Testis (tissue), 2 donors: ENCODE measurements around the gene USP32.

Experiments
- CTCF ChIP-seq, 3 experiments: fragments of 450-650 bp in 2 of 3; fragments of 200-600 bp in 1 of 3; sonication (generic) in 1 of 3; IDR thresholded peaks; one replicate each; pipeline ENCODE4 v1.5.1; 2016 to 2019; ENCODE audit warnings: antibody characterized with exemption in 3 of 3, mild to moderate bottlenecking in 2 of 3, moderate library complexity in 1 of 3
- POLR2A ChIP-seq: fragments of 450-650 bp; IDR thresholded peaks from one replicate; pipeline ENCODE4 v1.6.1; 2017; ENCODE audit warnings: antibody characterized with exemption, mild to moderate bottlenecking, moderate library complexity

DNA sequence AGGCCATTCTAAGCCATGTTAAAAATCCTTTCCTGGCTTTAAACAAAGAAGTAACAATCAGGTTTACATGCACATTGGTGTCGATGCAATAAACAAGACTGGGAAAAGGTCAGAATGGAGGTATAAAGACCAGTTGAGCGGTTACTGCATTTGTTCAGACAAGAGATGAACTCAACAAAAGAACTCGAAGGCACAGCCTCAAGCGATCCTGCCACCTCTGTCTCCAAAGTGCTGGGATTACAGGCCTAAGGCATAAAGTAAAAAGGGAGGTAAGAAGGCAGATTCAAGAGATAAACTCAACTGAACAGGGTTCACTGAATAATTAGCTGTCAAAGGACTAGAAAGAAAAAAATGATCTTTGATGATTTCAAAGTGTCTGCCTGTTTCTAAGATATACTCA lies 39.4 kb downstream of the USP32 start:
- TF ChIP-seq POLR2A (no peak), CTCF (IDR thresholded peaks at IDR 0.05) (no peak)
